Fibroblast of lung (primary cell): Measurements from ENCODE around the gene SKP1. TPM values are rescaled to one million over a fixed set of nuclear protein-coding genes. Genes with fewer than 3 reads are reported as not detected.

Experiments
- DNase-seq, 2 donors: peaks; one replicate each; pipeline versions ENCODE4 v3.0.0 to v3.0.0-alpha.2; 2010; ENCODE audit warnings: low read depth in 2 of 2
- H2AFZ ChIP-seq: 2 replicates; pipeline ENCODE4 v1.5.1; 2012; ENCODE audit warnings: low read length, control low read depth, inconsistent platforms
- H3K27ac ChIP-seq: 2 replicates; pipeline ENCODE4 v1.5.1; 2011; ENCODE audit warnings: low read length, control low read depth; ENCODE audit not compliant: insufficient read depth
- H3K27me3 ChIP-seq: 2 replicates; pipeline ENCODE4 v1.5.1; 2011; ENCODE audit warnings: mild to moderate bottlenecking, low read length; ENCODE audit not compliant: control insufficient read depth, insufficient read depth
- H3K36me3 ChIP-seq: 2 replicates; pipeline ENCODE4 v1.5.1; 2011; ENCODE audit warnings: low read length; ENCODE audit not compliant: control insufficient read depth, insufficient read depth
- H3K4me1 ChIP-seq: 2 replicates; pipeline ENCODE4 v1.5.1; 2011; ENCODE audit warnings: low read length; ENCODE audit not compliant: control insufficient read depth, insufficient read depth; ENCODE audit errors: extremely low read depth
- H3K4me2 ChIP-seq: 2 replicates; pipeline ENCODE4 v1.5.1; 2011; ENCODE audit warnings: low read length, control low read depth; ENCODE audit not compliant: insufficient read depth; ENCODE audit errors: extremely low read depth
- H3K4me3 ChIP-seq, 4 experiments: fragments of 200-600 bp in 1 of 4; sonication (generic) in 1 of 4; replicated peaks in 1 of 4; 2 replicates each; pipeline ENCODE4 v1.5.1; 2011 to 2016; ENCODE audit warnings: low read length in 4 of 4, low read depth in 3 of 4, mild to moderate bottlenecking in 3 of 4, control low read depth in 2 of 4, inconsistent platforms in 1 of 4, mixed read lengths in 1 of 4; ENCODE audit not compliant: insufficient read depth in 1 of 4; ENCODE audit errors: control extremely low read depth in 1 of 4
- H3K79me2 ChIP-seq: 2 replicates; pipeline ENCODE4 v1.5.1; 2012; ENCODE audit warnings: mild to moderate bottlenecking, low read length, inconsistent platforms; ENCODE audit not compliant: control insufficient read depth, insufficient read depth
- H3K9ac ChIP-seq: 2 replicates; pipeline ENCODE4 v1.5.1; 2011; ENCODE audit warnings: mild to moderate bottlenecking, low read length, control low read depth; ENCODE audit not compliant: insufficient read depth
- H3K9me3 ChIP-seq: 2 replicates; pipeline ENCODE4 v1.5.1; 2012; ENCODE audit warnings: low read depth, low read length; ENCODE audit not compliant: control insufficient read depth, insufficient read depth
- H4K20me1 ChIP-seq: 2 replicates; pipeline ENCODE4 v1.5.1; 2011; ENCODE audit warnings: low read length; ENCODE audit not compliant: control insufficient read depth, insufficient read depth; ENCODE audit errors: extremely low read depth
- EZH2 ChIP-seq: IDR thresholded peaks from 2 replicates; pipeline ENCODE4 v1.5.1; 2012; ENCODE audit warnings: low read length, control low read depth, mild to moderate bottlenecking; ENCODE audit errors: missing control alignments
- polyA plus RNA-seq, 2 donors: library from polyadenylated mRNA; depleted of rRNA in 1 of 2; stranded (reverse) in 1 of 2; unstranded in 1 of 2; fragments of >200 nt; gene quantifications; 2 replicates each; pipeline ENCODE4 v1.2.1, GENCODE V29; 2011 to 2012; ENCODE audit warnings: missing spikeins in 1 of 2
- total RNA-seq: library from RNA; depleted of rRNA; stranded (reverse); fragments of >200 nt; gene quantifications from 2 replicates; pipeline ENCODE4 v1.2.1, GENCODE V29; 2014
- TF ChIP-seq, protein P1 (sequence below), 2 donors: IDR thresholded peaks in 1 of 2; conservative IDR thresholded peaks in 1 of 2; 1 replicate in 1 of 2; 2 replicates in 1 of 2; pipeline ENCODE4 v1.5.1; 2011 to 2012; ENCODE audit warnings: low read length in 2 of 2, control low read depth in 1 of 2, inconsistent platforms in 1 of 2, low read depth in 1 of 2, mild to moderate bottlenecking in 1 of 2

SKP1 gene
- total and polyA plus RNA-seq, 2 donors (not counting 1 experiment from before 2014, with no cell fraction given), result 259 to 985 TPM

DNA sequence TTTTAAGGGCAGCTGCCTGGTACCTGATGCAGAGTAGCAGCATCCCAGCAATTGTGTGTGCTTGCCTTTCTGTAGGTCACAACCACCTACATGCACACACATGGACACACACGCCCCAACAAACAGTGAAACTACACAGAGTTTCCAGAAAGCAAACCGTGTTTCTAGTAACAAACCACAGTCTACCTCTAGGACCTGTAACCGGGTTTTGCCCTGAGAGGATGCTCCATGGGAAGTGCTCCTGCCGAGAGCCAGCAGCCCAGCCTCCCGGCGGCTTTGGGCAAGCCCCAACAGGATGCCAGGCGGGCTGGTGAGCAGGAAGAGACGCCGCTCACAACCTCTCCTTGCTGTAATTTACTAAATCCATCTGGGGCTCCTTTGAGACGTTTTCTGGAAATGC lies 66.4 kb downstream of the SKP1 start:
- H3K27me3 ChIP-seq, result no peaks in the 10 kb centered on the region
- no peak overlapping the region for H3K27ac ChIP-seq
- no peak overlapping the region for H2AFZ ChIP-seq
- no peaks in the 10 kb centered on the region for H3K79me2 ChIP-seq
- peaks cover 4% of the 10 kb centered on the region for H3K4me1 ChIP-seq
- TF ChIP-seq, protein P1, sequence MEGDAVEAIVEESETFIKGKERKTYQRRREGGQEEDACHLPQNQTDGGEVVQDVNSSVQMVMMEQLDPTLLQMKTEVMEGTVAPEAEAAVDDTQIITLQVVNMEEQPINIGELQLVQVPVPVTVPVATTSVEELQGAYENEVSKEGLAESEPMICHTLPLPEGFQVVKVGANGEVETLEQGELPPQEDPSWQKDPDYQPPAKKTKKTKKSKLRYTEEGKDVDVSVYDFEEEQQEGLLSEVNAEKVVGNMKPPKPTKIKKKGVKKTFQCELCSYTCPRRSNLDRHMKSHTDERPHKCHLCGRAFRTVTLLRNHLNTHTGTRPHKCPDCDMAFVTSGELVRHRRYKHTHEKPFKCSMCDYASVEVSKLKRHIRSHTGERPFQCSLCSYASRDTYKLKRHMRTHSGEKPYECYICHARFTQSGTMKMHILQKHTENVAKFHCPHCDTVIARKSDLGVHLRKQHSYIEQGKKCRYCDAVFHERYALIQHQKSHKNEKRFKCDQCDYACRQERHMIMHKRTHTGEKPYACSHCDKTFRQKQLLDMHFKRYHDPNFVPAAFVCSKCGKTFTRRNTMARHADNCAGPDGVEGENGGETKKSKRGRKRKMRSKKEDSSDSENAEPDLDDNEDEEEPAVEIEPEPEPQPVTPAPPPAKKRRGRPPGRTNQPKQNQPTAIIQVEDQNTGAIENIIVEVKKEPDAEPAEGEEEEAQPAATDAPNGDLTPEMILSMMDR (conservative IDR thresholded peaks at IDR 0.05 in 1 of 2, IDR thresholded peaks at IDR 0.05 in 1 of 2; ENCODE audit: low read depth in 1 of 2, low read length in 2 of 2), result no peak
- TF ChIP-seq EZH2, result no peak
- no peak overlapping the region for H3K4me2 ChIP-seq
- no peaks in the 10 kb centered on the region for H4K20me1 ChIP-seq
- H3K36me3 ChIP-seq, result no peaks in the 10 kb centered on the region
- no peak for DNase-seq
- no peak overlapping the region for H3K9ac ChIP-seq
- no peaks in the 10 kb centered on the region for H3K9me3 ChIP-seq
- no peak overlapping the region for H3K4me3 ChIP-seq

DNA sequence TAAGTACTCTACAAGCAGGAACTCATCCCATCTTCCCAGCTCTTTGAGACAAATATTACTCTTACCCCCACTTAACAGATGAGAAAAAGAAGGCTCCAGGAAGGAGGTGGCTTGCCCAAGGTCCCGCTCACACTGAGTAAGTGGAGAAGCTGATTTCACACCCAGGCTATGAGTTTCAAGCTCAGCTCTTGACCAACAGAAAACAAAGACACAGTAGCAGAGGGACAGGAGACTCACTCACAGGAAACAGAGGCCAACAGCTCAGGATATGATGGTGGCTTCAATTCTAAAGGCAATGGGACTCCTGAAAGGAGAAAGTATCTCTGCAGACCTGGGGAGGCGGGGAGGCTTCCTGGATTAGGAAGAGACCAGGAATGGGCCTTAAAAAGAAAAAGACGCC lies 69.0 kb downstream of the SKP1 start:
- Histone ChIP-seq H3K27ac (no peak overlapping the region), H4K20me1 (no peaks in the 10 kb centered on the region), H3K4me3 (no peak overlapping the region), H3K27me3 (no peaks in the 10 kb centered on the region), H2AFZ (no peak overlapping the region), H3K4me1 (peaks cover 2% of the 10 kb centered on the region), H3K36me3 (no peaks in the 10 kb centered on the region), H3K9me3 (no peaks in the 10 kb centered on the region), H3K9ac (no peak overlapping the region), H3K79me2 (no peaks in the 10 kb centered on the region), H3K4me2 (no peak overlapping the region)
- TF ChIP-seq, protein P1 (conservative IDR thresholded peaks at IDR 0.05 in 1 of 2, IDR thresholded peaks at IDR 0.05 in 1 of 2; ENCODE audit: low read depth in 1 of 2, low read length in 2 of 2), result no peak
- no peak for TF ChIP-seq EZH2
- DNase-seq, result no peak

DNA sequence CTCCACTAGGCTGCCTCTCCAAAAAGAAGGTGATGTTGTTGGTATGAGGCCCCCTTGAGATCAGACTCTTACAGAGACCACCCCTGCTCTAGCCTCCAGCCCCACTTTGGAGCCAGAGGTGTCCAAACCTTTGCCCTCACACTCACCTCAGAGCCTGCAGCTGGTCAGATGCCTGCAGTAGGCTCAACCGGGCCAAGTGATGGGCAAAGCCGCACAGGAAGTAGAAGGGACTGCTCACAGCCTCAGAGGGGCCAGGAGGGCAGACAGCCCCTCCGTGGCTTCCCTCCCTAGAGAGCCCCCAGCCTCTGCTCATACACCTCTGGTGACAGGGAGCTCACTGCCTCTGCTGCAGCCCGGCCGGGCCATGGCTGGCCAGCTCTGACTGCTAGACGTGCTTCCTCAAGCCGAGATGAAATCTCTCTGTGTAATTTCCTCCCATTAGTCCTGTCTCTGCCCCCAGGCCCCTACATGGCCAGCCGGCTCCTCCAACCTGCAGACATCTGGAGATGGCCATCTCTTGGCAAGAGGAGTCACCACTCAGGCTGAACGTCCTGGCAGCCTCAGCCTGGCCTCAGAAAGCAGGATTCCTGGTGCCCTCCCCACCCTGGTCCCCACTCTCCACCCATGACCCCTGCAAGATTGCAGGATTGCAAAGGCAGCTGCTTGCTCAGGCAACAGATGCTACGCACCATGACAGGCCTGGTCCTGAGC lies 69.6 kb downstream of the SKP1 start:
- Histone ChIP-seq H2AFZ (no peak overlapping the region), H3K27ac (no peak overlapping the region), H3K9me3 (no peaks in the 10 kb centered on the region), H3K27me3 (no peaks in the 10 kb centered on the region), H3K4me3 (no peak overlapping the region), H3K4me2 (no peak overlapping the region), H3K4me1 (no peaks in the 10 kb centered on the region), H4K20me1 (no peaks in the 10 kb centered on the region), H3K36me3 (no peaks in the 10 kb centered on the region), H3K79me2 (no peaks in the 10 kb centered on the region), H3K9ac (no peak overlapping the region)
- TF ChIP-seq, protein P1 (conservative IDR thresholded peaks at IDR 0.05 in 1 of 2, IDR thresholded peaks at IDR 0.05 in 1 of 2; ENCODE audit: low read depth in 1 of 2, low read length in 2 of 2), result no peak
- no peak for TF ChIP-seq EZH2
- no peak for DNase-seq
